Left hindlimb (tissue), 1 donor: ENCODE data around the gene TRIM63.
"Not testable (repeated sequence)": the region's sequence is repeated elsewhere in the genome, so short reads cannot be mapped to it uniquely, and the experiment has no call there.

Source experiments
- DNase-seq: peaks from one replicate; pipeline ENCODE4 v3.0.0-alpha.2; 2018

TRIM63 gene

DNA sequence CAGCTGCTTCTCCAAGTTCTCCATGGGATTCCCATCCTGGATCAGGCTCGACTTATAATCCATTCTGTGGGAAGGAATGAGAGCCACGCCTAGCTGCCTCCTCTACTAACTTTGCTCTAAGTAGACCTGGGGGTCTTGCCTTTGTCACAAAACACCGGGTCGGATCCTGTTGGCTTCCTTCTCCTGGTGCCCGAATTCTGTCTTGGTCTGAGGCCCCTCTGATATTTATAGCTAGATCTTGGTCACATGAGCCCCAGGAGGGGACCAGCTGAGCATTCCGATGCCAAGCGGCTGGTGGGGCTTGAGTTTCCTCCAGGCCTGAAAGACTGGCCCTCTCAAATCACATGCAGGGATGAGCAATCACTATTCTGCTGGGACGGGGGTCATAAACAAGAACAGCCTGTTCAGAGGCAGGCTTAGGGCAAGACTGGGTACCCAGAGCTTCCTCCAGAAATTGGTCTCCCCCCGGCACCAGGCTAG, at the start of gene TRIM63:
Gene TRIM63 (minus strand): TSS at position 199 of the 480 bp plus-strand sequence. CDS start 136 bp downstream, at position 63.
- peak; percentile 40 for DNase-seq

DNA sequence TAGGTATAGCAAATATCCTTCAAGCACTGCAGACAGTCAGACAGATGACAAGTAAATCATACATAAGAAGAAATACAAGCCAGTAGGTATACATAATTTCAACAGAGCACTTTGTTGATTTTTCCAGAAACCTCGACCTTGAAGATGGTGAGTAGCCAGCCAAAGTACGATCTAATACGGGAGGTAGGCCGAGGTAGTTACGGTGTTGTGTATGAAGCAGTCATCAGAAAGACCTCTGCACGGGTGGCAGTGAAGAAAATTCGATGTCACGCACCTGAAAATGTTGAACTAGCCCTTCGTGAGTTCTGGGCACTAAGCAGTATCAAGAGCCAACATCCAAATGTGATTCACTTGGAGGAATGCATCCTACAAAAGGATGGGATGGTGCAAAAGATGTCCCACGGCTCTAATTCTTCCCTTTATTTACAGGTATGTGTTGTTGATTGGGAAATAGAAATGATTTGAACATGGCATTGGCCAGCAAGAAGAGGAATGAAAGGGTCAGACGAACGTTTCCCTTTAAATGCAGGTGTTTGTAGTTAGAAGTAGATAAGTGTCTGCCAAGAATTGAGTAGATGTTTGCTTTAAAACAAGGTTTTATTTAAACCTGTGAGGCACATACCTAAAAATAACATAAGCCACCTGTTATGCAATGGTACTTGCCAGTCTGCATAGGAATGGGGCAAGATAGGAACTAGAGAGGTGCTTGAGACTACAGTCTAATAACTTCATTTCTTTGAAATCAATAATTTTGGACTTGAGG, 46.9 kb upstream of the TRIM63 start:
- no peak for DNase-seq

DNA sequence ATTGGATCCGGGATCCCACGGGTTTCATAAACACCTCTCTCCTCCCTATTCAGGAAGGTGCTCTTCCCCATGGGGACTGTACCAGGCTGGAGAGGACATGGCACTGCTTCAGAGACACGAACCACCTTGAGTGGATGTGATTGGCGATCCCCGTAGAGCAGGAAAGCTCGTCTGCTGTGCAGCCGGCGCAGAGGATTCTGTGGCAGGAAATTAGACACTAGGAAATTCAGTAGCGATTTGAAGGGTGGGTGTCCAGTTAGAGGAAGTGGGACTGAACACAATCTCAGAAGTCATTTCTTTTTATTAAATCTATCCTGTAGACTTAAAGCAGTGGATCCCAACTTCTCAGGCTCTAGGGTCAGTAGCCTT, 45.0 kb upstream of the TRIM63 start:
- DNase-seq, result no peak

DNA sequence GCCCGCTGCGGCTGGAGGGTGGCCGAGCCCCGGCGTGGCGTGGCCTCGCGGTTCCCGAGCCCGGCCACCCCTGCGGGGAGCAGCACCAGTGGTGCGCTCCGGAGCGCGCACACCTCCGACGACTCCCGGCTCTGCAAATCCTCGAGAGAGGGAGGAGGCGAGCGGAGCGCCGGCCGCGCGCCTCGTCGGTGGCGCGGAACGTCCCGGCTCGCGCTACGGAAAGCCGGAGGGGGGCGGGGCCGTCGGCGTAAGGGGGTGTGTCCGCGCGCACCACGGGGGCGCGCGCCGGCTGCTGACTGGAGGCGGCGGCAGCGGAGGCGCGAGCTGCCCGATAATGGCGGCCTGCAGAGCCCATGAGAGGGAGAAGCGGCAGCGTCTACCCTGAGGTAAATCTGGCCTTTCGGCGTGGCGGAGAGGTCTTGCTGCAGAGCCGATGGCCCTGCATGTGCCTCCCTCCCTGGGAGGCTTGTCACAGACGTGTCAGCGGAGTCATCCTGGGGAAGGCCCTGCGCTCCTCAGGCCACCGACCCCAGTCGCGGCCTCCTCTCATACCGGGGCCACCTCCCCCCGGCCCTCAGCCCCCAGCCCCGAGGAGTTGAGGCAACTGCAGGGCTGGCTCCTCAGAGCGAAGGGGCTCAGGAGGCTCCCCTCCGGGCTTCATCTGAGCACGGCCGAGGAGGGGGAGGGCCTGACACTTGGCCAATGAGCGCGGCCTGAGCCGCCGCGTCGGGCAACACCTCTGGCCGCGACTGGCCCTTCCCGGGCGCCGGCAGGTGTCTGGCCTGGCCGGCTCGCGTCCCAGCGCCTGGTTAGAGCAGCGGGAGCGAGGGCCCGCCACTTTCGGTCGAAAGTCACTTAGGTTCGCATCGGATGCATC, 44.3 kb upstream of the TRIM63 start, which contains the start of gene PDIK1L:
Gene PDIK1L (plus strand): TSS at position 295 of the 877 bp plus-strand sequence. CDS start 2,485 bp downstream, outside the sequence.
- DNase-seq, result peak; percentile 95

DNA sequence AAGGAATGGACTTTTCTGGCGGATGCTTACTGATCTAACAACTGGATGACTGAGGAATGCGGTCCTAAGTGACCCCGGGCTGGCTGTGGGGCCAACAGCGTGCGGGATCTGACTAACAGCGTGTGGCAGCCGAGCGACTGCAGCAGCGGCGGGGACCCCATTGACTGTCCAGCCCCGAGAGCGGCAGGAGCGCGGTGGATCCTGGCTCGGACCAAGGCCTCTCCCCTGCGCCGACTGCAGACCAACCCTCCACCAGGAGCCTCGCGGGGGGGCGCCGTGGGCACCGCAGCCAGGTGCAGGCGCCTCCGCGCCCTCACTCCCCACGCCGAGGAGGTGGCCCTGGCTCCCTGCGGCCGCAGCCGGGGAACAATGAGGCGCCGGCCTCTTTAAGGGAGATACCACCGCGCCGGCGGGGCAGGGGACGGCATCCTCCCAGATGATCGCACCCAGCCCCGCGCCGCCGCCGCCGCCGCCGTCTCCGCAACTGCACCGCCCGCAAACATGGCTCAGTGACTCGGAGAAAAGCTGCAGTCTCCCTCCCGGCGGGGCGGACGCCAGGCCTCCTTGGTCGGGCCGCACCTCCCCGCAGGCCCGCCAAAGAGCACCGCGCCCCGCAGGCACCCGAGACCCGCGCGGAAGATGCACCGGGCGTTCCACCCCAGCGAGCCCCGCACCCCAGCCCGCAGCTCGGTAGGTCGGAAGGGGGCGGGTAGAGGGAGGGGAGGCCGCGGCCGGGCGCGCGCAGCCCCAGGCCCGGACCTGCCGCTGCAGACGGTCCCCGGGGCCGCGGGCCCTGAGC, 43.5 kb upstream of the TRIM63 start:
- peak; percentile 75 for DNase-seq

DNA sequence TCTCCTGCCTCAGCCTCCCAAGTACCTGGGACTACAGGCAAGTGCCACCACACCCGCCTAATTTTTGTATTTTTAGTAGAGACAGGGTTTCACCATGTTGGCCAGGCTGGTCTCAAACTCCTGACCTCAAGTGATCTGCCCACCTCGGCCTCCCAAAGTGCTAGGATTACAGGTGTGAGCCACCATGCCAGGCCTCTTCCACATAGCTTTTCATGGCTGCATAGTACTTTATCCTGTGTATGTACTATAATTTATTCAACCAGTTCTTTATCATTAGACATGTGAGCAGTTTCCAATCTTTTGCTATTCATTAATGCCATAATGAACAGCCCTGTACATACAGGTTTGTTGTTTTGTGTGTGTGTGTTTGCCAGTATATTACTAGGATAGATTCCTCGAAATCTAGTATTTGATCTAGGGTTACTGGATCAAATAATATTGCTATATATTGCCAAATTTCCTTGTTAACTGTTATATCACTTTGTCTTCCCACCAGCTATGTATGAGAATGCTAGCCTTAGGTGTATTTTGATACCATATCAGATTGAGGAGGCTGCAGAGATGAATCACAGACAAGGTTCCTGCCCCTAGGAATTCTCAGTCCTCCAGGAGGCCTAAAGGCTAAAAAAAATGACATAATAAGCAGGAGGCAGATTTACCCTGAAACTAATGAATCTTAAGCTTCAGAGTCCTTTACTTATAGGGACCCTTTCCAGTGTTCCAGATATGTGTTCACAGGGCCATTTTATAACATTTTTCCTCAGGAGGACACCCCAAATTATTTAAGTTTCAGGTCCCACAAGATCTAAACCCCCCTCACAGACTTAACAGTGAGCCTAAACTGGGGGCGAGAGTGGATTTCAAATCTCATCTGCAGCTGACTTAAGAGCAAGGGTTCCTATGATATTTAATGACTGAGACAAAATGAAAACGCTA, 42.1 kb upstream of the TRIM63 start:
- DNase-seq, result no peak

DNA sequence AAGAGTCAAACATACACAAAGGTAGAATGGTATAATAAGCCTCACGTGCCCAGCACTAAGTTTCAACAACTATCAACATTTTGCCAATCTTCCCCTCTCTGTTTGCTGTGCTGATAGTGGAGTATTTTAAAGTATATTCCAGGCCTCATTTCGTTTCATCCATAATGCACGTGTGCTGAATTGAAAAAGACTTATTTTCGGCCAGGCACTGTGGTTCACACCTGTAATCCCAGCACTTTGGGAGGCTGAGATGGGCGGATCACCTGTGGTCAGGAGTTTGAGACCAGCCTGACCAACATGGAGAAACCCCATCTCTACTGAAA, 37.8 kb upstream of the TRIM63 start:
- DNase-seq, result not testable (repeated sequence)

DNA sequence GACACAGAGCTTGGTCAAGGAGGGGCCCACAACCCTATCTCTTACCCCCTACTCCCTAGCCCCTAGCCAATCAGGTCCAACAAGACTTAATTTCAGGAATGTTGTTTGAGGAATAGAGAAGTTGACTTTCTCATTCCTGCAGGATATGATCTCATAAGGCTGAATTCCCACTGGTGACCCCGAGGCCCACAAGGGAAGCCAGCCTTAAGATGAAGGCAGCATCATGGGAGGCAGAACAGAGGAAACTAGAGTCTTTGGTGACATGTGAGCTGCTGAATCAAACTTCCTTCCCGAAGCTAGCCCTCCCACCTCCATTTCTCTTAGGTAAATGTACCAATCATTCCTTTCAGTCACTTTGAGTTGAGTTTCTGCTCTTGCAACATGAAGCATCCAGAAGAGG, 35.1 kb upstream of the TRIM63 start:
- no peak for DNase-seq

DNA sequence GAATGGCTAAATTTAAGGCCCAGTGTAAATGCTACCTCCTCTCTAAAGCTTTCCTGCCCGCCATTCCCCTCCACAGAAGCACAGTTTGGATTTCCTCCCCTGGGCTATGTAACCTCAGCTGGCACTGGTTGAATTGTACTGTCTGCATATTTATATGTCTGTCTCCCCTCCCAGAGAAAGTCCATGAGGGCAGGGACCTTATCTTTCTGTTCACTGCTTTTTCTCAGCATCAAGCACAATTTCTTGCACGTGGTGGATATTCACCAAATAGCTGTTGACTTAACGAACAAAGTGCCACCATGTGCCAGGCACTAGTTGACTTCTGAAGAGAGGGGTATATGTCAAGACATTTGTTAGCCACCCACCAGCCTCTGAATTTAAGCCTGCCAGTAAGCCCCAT, 34.7 kb upstream of the TRIM63 start:
- DNase-seq, result no peak

DNA sequence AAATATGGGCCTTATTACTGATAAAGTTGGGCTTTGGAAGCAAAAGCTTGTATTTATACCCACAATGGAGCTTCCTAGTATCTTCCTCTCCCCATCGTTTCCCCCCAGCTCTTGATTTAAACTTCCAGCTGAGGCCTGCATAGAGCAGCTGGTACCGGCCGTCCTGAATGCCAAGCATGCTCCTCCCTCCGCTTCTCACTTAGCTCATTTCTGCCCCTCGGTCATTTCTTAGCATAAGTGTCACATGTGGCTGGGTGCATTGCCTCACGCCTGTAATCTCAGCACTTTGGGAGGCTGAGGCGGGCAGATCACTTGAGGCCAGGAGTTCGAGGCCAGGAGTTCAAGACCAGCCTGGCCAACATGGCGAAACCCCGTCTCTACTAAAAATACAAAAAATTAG, 32.8 kb upstream of the TRIM63 start:
- not testable (repeated sequence) for DNase-seq

DNA sequence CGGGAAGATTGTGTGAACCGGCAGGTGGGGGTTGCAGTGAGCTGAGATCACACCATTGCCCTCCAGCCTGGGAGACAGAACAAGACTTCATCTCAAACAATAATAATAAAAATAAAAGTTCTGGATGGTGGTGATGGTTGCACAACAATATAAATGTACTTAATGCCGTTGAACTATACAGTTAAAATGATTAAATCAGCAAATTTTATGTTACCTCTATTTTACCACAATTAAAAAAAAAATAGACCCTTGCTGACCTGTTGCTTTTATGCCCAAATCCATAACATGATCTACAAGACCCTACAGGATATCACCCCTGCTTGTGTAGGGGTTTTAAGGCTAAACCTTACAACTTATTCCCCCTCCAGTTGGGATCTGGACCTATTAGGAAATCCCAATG, 32.4 kb upstream of the TRIM63 start:
- DNase-seq, result no peak

DNA sequence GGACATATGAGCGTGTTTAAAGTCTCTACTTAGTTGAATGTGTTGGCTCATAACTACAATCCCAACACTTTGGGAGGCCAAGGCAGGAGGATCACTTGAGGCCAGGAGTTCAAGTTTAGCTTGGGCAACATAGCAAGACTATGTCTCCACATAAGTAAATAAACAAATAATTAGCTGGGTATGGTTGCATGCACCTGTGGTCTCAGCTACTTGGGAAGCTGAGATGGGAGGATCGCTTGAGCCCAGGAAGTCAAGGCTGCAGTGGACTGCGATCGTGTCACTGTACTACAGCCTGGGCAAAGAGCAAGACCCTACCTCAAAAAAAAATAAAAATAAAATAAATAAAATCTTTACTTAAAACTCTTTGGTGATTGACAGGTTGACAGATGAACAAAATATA, 31.2 kb upstream of the TRIM63 start:
- DNase-seq, result no peak

DNA sequence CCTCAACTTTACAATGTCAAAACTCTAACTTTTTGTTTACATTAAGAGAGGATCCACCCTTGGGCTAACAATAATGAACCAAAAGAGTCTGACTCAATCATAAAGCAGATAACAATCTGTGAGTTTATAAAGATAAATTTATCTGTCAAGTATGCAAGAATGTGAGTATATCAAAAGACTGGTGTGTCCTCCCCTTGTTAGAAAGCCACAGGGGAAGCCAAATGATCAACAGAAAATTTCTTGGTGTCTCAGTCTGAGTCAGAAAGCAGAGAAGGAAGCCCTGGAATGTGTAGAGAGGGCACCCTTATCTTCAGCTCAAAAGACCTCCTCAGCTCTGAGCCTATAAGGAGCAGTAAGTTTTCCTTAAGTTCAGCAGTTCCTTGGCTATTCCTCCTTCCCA, 30.3 kb upstream of the TRIM63 start:
- no peak for DNase-seq

DNA sequence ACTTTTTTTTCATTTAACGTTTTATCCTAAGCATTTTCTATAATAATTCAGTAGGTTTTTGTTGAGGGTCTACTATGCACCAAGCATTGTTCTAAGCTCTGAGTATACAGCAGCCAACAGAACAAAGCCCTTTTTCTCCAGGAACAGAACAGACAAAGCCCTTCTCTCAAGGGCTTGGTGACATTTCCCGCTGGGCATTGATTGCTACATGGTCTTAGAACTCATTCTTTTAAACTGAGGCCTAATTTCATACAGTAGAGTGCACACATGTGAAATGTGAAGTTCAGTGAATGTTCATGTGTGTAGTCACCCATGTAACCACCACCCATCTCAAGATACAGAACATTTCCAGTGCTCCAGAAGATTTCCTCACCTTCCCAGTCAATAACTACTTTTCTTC, 29.0 kb upstream of the TRIM63 start:
- DNase-seq, result no peak

DNA sequence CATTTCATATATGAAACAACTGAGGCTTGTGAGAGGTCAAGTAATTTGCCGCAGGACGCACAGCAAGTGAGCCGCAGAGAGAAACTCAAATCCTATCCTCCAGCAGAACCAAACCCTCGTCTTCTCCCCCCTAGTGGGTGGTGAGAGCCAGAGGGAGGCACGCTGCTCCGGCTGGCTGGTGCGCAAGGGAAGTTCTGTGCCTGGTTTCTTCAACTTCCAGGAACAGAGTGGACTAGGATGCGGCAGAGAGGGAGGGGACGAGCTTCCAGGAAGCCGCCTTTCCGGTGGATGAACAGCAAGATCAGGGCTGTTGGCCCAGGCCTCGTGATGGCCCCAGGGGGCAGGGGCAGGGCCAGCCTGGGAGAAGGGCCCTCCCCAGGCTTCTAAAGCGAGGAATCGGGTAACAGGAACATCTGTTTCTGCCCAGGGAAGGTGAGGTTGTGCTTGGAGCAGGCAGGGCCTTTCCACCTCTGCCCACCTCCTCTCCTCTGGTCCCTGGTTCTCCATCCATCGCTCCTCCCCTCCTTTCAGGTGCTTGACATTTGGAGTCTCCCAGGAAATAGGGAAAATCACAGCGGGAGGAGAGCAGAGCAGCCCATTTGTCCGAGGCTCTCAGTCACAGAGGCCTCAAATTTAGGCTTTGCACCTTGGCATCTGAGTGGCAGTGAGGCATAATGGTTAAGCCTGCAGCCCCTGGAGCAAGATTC, 27.4 kb upstream of the TRIM63 start:
- peak; percentile 50 for DNase-seq

DNA sequence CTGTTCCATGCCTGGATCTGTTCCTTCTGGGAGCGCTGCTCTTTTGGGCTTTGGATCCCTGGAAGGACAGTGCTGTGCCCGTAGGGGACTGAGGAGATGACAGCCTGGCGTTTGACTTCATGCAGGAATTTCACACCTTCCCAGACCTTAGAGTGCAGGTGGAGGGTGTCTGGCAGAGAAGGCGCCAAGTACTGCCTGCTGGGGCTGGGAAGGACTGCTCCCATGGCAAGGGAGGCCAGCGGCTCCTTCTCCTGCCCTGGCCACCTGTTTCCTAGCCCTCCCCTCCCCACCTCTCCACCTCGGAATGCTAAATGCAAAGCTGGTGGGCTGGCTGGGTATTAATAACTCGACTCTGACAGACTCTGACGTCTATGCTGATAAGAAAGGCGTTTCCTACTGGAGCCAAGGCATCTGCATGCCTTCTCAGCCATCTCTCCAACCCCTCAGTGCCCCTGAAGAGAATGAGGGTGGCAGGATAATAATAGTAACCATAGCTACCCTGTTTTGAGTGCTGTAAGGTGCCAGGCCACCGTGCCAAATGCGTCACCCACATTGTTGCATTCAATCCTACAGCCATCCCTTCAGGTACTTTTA, 26.7 kb upstream of the TRIM63 start:
- DNase-seq, result no peak

DNA sequence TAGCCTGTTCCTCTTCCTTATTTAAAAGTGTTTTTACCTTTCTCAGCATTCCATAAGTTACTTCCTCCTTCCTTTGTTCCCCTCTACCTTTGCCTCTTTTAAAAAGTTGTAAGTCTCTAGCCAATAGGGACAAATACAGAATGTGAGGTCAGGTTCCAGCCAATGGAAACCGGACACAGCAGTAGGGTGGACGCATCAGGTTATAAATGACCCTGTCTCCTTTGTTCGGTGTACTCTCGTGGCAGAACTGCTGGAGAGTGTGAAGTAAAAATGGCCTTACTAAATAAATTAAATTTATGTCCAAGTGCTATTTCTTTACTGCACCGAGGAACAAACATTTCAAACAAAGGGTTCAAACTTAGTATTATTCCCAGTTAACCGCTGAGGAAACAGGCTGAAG, 26.1 kb upstream of the TRIM63 start:
- not testable (repeated sequence) for DNase-seq

DNA sequence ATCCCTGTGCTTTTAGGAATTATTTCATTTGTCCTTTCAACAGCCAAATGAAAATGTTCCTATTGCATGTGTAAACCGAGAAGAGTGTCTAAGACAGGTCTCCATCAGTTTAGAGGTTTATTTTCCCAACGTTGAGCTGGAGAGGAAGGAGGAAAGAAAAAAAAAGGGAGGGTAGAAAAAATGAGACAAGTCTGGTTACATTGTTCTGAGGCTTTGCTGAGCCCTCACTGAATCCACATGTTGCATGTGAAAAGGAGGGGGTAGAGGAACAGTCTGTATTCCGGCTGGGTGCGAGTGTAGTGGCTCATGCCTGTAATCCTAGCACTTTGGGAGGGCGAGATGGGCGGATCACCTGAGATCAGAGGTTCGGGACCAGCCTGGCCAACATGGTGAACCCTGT, 25.0 kb upstream of the TRIM63 start:
- DNase-seq, result no peak

DNA sequence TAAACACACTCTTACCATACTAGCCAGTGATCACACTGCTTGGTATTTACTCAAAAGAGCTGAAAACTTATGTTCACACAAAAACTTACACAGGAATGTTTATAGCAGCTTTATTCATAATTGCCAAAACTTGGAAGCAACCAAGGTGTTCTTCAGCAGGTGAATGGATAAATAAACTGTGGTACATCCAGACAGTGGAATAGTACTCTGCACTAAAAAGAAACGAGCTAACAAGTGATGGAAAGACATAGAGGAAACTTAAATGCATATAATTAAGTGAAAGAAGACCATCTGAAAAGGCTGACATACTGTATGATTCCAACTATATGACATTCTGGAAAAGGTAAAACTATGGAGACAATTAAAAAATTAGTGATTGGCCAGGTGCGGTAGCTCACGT, 23.5 kb upstream of the TRIM63 start:
- no peak for DNase-seq

DNA sequence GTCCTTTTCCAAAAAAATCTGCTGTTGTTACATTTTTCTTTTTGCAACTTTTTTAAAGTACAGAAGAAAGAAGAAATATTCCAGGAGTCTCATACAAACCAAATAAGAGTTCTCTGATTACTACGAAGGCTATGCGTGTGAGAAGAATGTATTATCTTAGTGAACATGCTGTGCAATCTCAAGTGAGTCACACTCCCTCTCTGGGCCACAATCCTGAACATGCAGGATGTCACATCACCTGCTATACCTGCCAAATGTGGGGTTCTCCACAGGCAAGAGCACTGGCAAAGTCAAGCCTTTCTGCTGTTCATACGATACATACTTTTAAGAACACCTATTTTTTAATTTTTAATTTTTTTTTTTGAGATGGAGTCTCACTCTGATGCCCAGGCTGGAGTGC, 21.7 kb upstream of the TRIM63 start:
- no peak for DNase-seq

DNA sequence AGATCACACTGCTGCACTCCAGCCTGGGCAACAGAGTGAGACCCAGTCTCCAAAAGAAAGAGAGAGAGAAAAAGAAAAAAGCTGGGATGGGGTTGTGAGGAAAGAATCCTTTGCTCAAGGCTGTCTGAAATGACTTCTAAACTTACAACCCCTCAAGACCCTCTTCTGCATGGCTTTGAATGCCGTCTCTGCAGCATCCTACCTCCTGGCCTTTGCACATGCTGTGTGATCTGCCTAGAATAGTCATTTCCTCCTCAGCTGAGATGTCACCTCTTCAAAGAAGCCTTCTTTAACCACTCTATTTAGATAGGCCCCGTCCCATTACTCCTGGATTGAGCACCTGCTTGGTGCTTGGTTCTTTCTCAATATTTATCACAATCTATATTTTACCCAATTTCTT, 17.4 kb upstream of the TRIM63 start:
- DNase-seq, result no peak
